ENCODE measurements around the gene BIN1.

- TF ChIP-seq POLR2A (IDR thresholded peaks at IDR 0.05; ENCODE audit: low read depth, low read length) (no peak), POLR2AphosphoS5 (IDR thresholded peaks at IDR 0.05; ENCODE audit: low read depth, low read length) (no peak), TAF1 (IDR thresholded peaks at IDR 0.05; ENCODE audit: low read depth, low read length) (no peak)
These were observed 13.2 kb downstream of the BIN1 start for GRCh38 chr2:127093648-127094210.

Data from GM12891 (cell line).